Common myeloid progenitor, CD34-positive (primary cell): ENCODE data around the gene ZNF428. TPM values are rescaled to one million over a fixed set of nuclear protein-coding genes. Genes with fewer than 3 reads are reported as not detected.

Experiments used
- CTCF ChIA-PET: fragments of 350-600 bp; sonication (Branson Sonifier 250); formaldehyde crosslinking; loops from one replicate; lab custom pipeline; 2021; ENCODE audit warnings: antibody characterized with exemption; lab: Charles Lee
- POLR2A ChIA-PET: fragments of 350-600 bp; sonication (Branson Sonifier 250); formaldehyde crosslinking; loops from one replicate; lab custom pipeline; 2021; ENCODE audit warnings: antibody characterized with exemption; lab: Charles Lee
- DNase-seq, 3 donors: peaks; one replicate each; pipeline versions ENCODE4 v3.0.0 to v3.0.0-alpha.2; 2013
- H3K27ac ChIP-seq, 2 experiments: 1 replicate in 1 of 2; 2 replicates in 1 of 2; pipeline ENCODE4 v1.7.0; 2013; ENCODE audit warnings: inconsistent platforms in 2 of 2, low read length in 2 of 2, mild to moderate bottlenecking in 2 of 2, low read depth in 1 of 2, moderate library complexity in 1 of 2; ENCODE audit not compliant: severe bottlenecking in 2 of 2, insufficient read depth in 1 of 2, poor library complexity in 1 of 2
- H3K27me3 ChIP-seq, 5 experiments: replicated peaks in 2 of 5; 1 replicate in 3 of 5; 2 replicates in 2 of 5; pipeline versions ENCODE4 v1.6.1 to v1.7.0; 2013; ENCODE audit warnings: low read length in 4 of 5, mild to moderate bottlenecking in 2 of 5, moderate library complexity in 2 of 5, inconsistent platforms in 1 of 5; ENCODE audit not compliant: insufficient read depth in 5 of 5, control insufficient read depth in 4 of 5
- H3K36me3 ChIP-seq, 4 experiments: 1 replicate in 2 of 4; 2 replicates in 2 of 4; pipeline versions ENCODE4 v1.6.1 to v1.7.0; 2013; ENCODE audit warnings: low read length in 3 of 4, control low read depth in 1 of 4, mild to moderate bottlenecking in 1 of 4; ENCODE audit not compliant: control insufficient read depth in 4 of 4, insufficient read depth in 4 of 4
- H3K4me1 ChIP-seq, 4 experiments: 1 replicate in 3 of 4; 2 replicates in 1 of 4; pipeline versions ENCODE4 v1.6.1 to v1.7.1; 2013; ENCODE audit warnings: low read length in 3 of 4, mild to moderate bottlenecking in 3 of 4, control low read depth in 1 of 4, inconsistent platforms in 1 of 4, moderate library complexity in 1 of 4; ENCODE audit not compliant: control insufficient read depth in 4 of 4, insufficient read depth in 4 of 4; ENCODE audit errors: control extremely low read depth in 1 of 4
- H3K4me3 ChIP-seq, 7 experiments: 1 replicate in 4 of 7; 2 replicates in 3 of 7; pipeline versions ENCODE4 v1.5.1 to v1.7.0; 2013; ENCODE audit warnings: mild to moderate bottlenecking in 7 of 7, low read length in 6 of 7, moderate library complexity in 6 of 7, inconsistent platforms in 2 of 7, low read depth in 2 of 7, control low read depth in 1 of 7; ENCODE audit not compliant: insufficient read depth in 4 of 7, control insufficient read depth in 1 of 7; ENCODE audit errors: extremely low read depth in 1 of 7
- H3K9me3 ChIP-seq, 5 experiments: 1 replicate in 4 of 5; 2 replicates in 1 of 5; pipeline versions ENCODE4 v1.6.1 to v1.7.1; 2013; ENCODE audit warnings: low read length in 4 of 5, mild to moderate bottlenecking in 2 of 5, inconsistent platforms in 1 of 5, low read depth in 1 of 5, moderate library complexity in 1 of 5; ENCODE audit not compliant: control insufficient read depth in 4 of 5, insufficient read depth in 2 of 5; ENCODE audit errors: control extremely low read depth in 1 of 5
- WGBS: methylation state at CpG from one replicate; pipeline ENCODE4 v1.1.5; 2013; ENCODE audit not compliant: insufficient coverage; 5-methylcytosine and 5-hydroxymethylcytosine counted together
- polyA plus RNA-seq: library from polyadenylated mRNA; unstranded; fragments of 120-200 nt; gene quantifications from one replicate; pipeline ENCODE4 v1.2.1, GENCODE V29; 2013

The ZNF428 gene
- 50.0 TPM for polyA plus RNA-seq

GRCh38 chr19:43619262-43620060 is at the start of gene ZNF428:
Gene ZNF428, minus strand, starts transcription at chr19:43619629. Its CDS starts 5,325 bp downstream, at chr19:43614304.
- H3K36me3 ChIP-seq: no peaks in the 10 kb centered on the region
- peak; percentile 92 to 96 (median 95) for DNase-seq
- POLR2A ChIA-PET: no interaction called here
- WGBS: under 1% methylated on average over 77 of the region's 81 CpGs
- no peaks in the 10 kb centered on the region for H3K9me3 ChIP-seq
- peaks cover 2 to 22% (median 20%) of the 10 kb centered on the region in 4 experiments for H3K4me1 ChIP-seq
- peak within 1 kb of the TSS; percentile 65 to 93 (median 82) for H3K4me3 ChIP-seq
- CTCF ChIA-PET: interaction anchor here (1.5 kb wide), 1 partner anchor 9 kb away, joined by 4 read pairs; no protein-coding TSS in a partner anchor
- peak within 1 kb of the TSS; percentile 83 to 92 for H3K27ac ChIP-seq
- H3K27me3 ChIP-seq: no peaks in the 10 kb centered on the region

GRCh38 chr19:43668406-43669109 is 49.1 kb upstream of the ZNF428 start:
- peak overlapping the region in 1 of 2 experiments; percentile 64 for H3K27ac ChIP-seq
- CTCF ChIA-PET: interaction anchor here (0.6 to 2.9 kb wide), 25 partner anchors 9 to 135 kb away, joined by 3 to 12 read pairs (median 4); partner anchors contain the start of gene ZNF575
- DNase-seq: peak; percentile 98 to 99 (median 99)
- peaks cover 2 to 20% (median 5%) of the 10 kb centered on the region in 4 experiments for H3K36me3 ChIP-seq
- H3K27me3 ChIP-seq: no peaks in the 10 kb centered on the region
- WGBS: 0% methylated on average over 44 of the region's 44 CpGs
- no peaks in the 10 kb centered on the region for H3K9me3 ChIP-seq
- H3K4me3 ChIP-seq: peak overlapping the region; percentile 38 to 84 (median 73)
- H3K4me1 ChIP-seq: peaks cover 13 to 57% (median 44%) of the 10 kb centered on the region in 4 experiments
- POLR2A ChIA-PET: interaction anchor here (0.6 to 1.1 kb wide), 3 partner anchors 23 to 109 kb away, joined by 4 to 6 read pairs (median 5); no protein-coding TSS in a partner anchor

- DNase-seq: no peak
- H3K36me3 ChIP-seq: peaks cover 2 to 24% (median 5%) of the 10 kb centered on the region in 4 experiments
- H3K27me3 ChIP-seq: no peaks in the 10 kb centered on the region
- peaks cover 13 to 61% (median 50%) of the 10 kb centered on the region in 4 experiments for H3K4me1 ChIP-seq
- peak overlapping the region in 1 of 2 experiments; percentile 16 for H3K27ac ChIP-seq
- WGBS: 27% methylated on average over 29 of the region's 29 CpGs
- peak overlapping the region in 6 of 7 experiments; percentile 27 to 84 (median 57) for H3K4me3 ChIP-seq
- POLR2A ChIA-PET: interaction anchor here (0.6 to 0.7 kb wide), 2 partner anchors 58 to 109 kb away, joined by 4 to 5 read pairs; no protein-coding TSS in a partner anchor
- H3K9me3 ChIP-seq: no peaks in the 10 kb centered on the region
- CTCF ChIA-PET: interaction anchor here (0.6 to 2.9 kb wide), 24 partner anchors 9 to 135 kb away, joined by 3 to 12 read pairs (median 4); partner anchors contain the start of gene ZNF575
Measured at GRCh38 chr19:43667876-43668405, 48.5 kb upstream of the ZNF428 start.

GRCh38 chr19:43667126-43667875 is 47.9 kb upstream of the ZNF428 start:
- CTCF ChIA-PET: interaction anchor here (1.2 to 2.9 kb wide), 5 partner anchors 15 to 112 kb away, joined by 3 to 11 read pairs (median 8); no protein-coding TSS in a partner anchor
- H3K9me3 ChIP-seq: no peaks in the 10 kb centered on the region
- no peak for DNase-seq
- POLR2A ChIA-PET: no interaction called here
- 88% methylated on average over 14 of the region's 26 CpGs for WGBS
- H3K27ac ChIP-seq: no peak overlapping the region
- H3K36me3 ChIP-seq: peaks cover 2 to 26% (median 5%) of the 10 kb centered on the region in 4 experiments
- H3K4me3 ChIP-seq: peak overlapping the region in 4 of 7 experiments; percentile 37 to 69 (median 57)
- H3K4me1 ChIP-seq: peaks cover 13 to 61% (median 51%) of the 10 kb centered on the region in 4 experiments
- H3K27me3 ChIP-seq: no peaks in the 10 kb centered on the region

- DNase-seq: peak; percentile 91 to 98 (median 97)
- Histone ChIP-seq H3K36me3 (peaks cover 6 to 33% (median 11%) of the 10 kb centered on the region in 4 experiments), H3K4me1 (peaks cover 10 to 41% (median 32%) of the 10 kb centered on the region in 4 experiments), H3K27ac (peak overlapping the region in 1 of 2 experiments; percentile 52), H3K27me3 (no peaks in the 10 kb centered on the region), H3K4me3 (peak overlapping the region in 6 of 7 experiments; percentile 10 to 70 (median 23)), H3K9me3 (no peaks in the 10 kb centered on the region)
- POLR2A ChIA-PET: no interaction called here
- CTCF ChIA-PET: interaction anchor here (1.5 to 3.1 kb wide), 3 partner anchors 12 to 45 kb away, joined by 3 to 17 read pairs (median 3); no protein-coding TSS in a partner anchor
- 0% methylated on average over 2 of the region's 7 CpGs for WGBS
Measured at GRCh38 chr19:43664018-43664417, 44.6 kb upstream of the ZNF428 start.

- CTCF ChIA-PET: interaction anchor here (0.6 to 3.1 kb wide), 7 partner anchors 8 to 115 kb away, joined by 3 to 17 read pairs (median 4); no protein-coding TSS in a partner anchor
Measured at GRCh38 chr19:43662487-43662886, 43.1 kb upstream of the ZNF428 start.

More at GRCh38 chr19:43662487-43662886, 43.1 kb upstream of the ZNF428 start:
- H3K4me3 ChIP-seq: no peak overlapping the region
- no peak for DNase-seq
- H3K9me3 ChIP-seq: peaks cover 0 to 5% (median 0%) of the 10 kb centered on the region in 5 experiments
- peaks cover 10 to 29% (median 23%) of the 10 kb centered on the region in 4 experiments for H3K4me1 ChIP-seq
- no peaks in the 10 kb centered on the region for H3K27me3 ChIP-seq
- H3K27ac ChIP-seq: no peak overlapping the region
- WGBS: 100% methylated on average over 4 of the region's 6 CpGs
- POLR2A ChIA-PET: interaction anchor here (0.6 kb wide), 1 partner anchor 93 kb away, joined by 3 read pairs; no protein-coding TSS in a partner anchor
- H3K36me3 ChIP-seq: peaks cover 6 to 42% (median 15%) of the 10 kb centered on the region in 4 experiments
